Naive B cell (primary cell): ENCODE measurements around the gene PNPLA3. TPM values are rescaled to one million over a fixed set of nuclear protein-coding genes. Genes with fewer than 3 reads are reported as not detected.
"Not testable (repeated sequence)": the region's sequence is repeated elsewhere in the genome, so short reads cannot be mapped to it uniquely, and the experiment has no call there.

Experiments
- ATAC-seq, 2 donors: fragments of 150-1000 bp; cut with Tn5 transposase; 2 replicates each; pipeline ENCODE4 v1.10.0; 2021; ENCODE audit warnings: low read depth in 2 of 2, mild to moderate bottlenecking in 2 of 2, moderate library complexity in 2 of 2
- DNase-seq: peaks from one replicate; pipeline ENCODE4 v3.0.0; 2022
- H3K27ac Mint-ChIP-seq, 6 donors: one replicate each; pipeline ENCODE4 v1.8.0; 2020 to 2022; ENCODE audit warnings: mild to moderate bottlenecking in 6 of 6, mixed read lengths in 6 of 6, moderate library complexity in 5 of 6, inconsistent platforms in 2 of 6
- H3K27me3 Mint-ChIP-seq, 3 donors: one replicate each; pipeline ENCODE4 v1.8.0; 2021 to 2022; ENCODE audit warnings: mixed read lengths in 3 of 3, mild to moderate bottlenecking in 1 of 3
- H3K36me3 Mint-ChIP-seq, 2 donors: one replicate each; pipeline ENCODE4 v1.8.0; 2020 to 2022; ENCODE audit warnings: mixed read lengths in 2 of 2, inconsistent platforms in 1 of 2, mild to moderate bottlenecking in 1 of 2
- H3K4me1 Mint-ChIP-seq, 3 donors: one replicate each; pipeline ENCODE4 v1.8.0; 2020 to 2022; ENCODE audit warnings: mixed read lengths in 3 of 3, inconsistent platforms in 1 of 3, mild to moderate bottlenecking in 1 of 3, moderate library complexity in 1 of 3
- H3K4me3 Mint-ChIP-seq, 8 donors: one replicate each; pipeline ENCODE4 v1.8.0; 2020 to 2022; ENCODE audit warnings: mild to moderate bottlenecking in 8 of 8, mixed read lengths in 8 of 8, moderate library complexity in 8 of 8, inconsistent platforms in 2 of 8
- H3K9me3 Mint-ChIP-seq, 7 donors: one replicate each; pipeline ENCODE4 v1.8.0; 2020 to 2022; ENCODE audit warnings: mixed read lengths in 7 of 7, mild to moderate bottlenecking in 5 of 7, inconsistent platforms in 2 of 7, moderate library complexity in 1 of 7
- polyA plus RNA-seq, 6 donors: library from polyadenylated mRNA; unstranded; fragments of 300-500 nt; fragmentation: Illumina TruSeq; gene quantifications; one replicate each; pipeline ENCODE4 v1.2.3, GENCODE V29; 2021; ENCODE audit warnings: low read depth in 6 of 6

Gene PNPLA3
- polyA plus RNA-seq, 6 donors from 2014 or later: not detected

GRCh38 chr22:43894122-43894521 lies 29.5 kb upstream of the PNPLA3 start:
- Mint-ChIP-seq H3K27ac (no peak overlapping the region), H3K9me3 (no peaks in the 10 kb centered on the region), H3K36me3 (no peaks in the 10 kb centered on the region), H3K4me3 (peak overlapping the region in 1 of 8 donors; percentile 15), H3K27me3 (peaks cover 18 to 47% (median 30%) of the 10 kb centered on the region in 3 donors), H3K4me1 (no peaks in the 10 kb centered on the region)
- DNase-seq: no peak
- no peak for ATAC-seq

- no peak overlapping the region for H3K4me3 Mint-ChIP-seq
- DNase-seq: no peak
- no peaks in the 10 kb centered on the region for H3K9me3 Mint-ChIP-seq
- peak overlapping the region in 1 of 6 donors; percentile 15 for H3K27ac Mint-ChIP-seq
- no peak for ATAC-seq
- H3K4me1 Mint-ChIP-seq: no peaks in the 10 kb centered on the region
- no peaks in the 10 kb centered on the region for H3K36me3 Mint-ChIP-seq
- H3K27me3 Mint-ChIP-seq: peaks cover 7 to 47% (median 23%) of the 10 kb centered on the region in 3 donors
Observed at GRCh38 chr22:43895986-43896645, 27.5 kb upstream of the PNPLA3 start.

- Mint-ChIP-seq H3K27me3 (peaks cover 0 to 45% (median 31%) of the 10 kb centered on the region in 3 donors), H3K4me1 (no peaks in the 10 kb centered on the region), H3K27ac (peak overlapping the region in 1 of 6 donors; percentile 49), H3K36me3 (no peaks in the 10 kb centered on the region), H3K4me3 (no peak overlapping the region), H3K9me3 (no peaks in the 10 kb centered on the region)
- ATAC-seq: no peak
- no peak for DNase-seq
Observed at GRCh38 chr22:43897751-43898261, 25.8 kb upstream of the PNPLA3 start.

- Mint-ChIP-seq H3K36me3 (no peaks in the 10 kb centered on the region), H3K27ac (no peak overlapping the region), H3K4me3 (no peak overlapping the region), H3K4me1 (no peaks in the 10 kb centered on the region), H3K27me3 (peaks cover 8 to 48% (median 32%) of the 10 kb centered on the region in 3 donors), H3K9me3 (no peaks in the 10 kb centered on the region)
- ATAC-seq (no peak), DNase-seq (no peak)
Observed at GRCh38 chr22:43900206-43900605, 23.4 kb upstream of the PNPLA3 start.

- Mint-ChIP-seq H3K36me3 (no peaks in the 10 kb centered on the region), H3K4me3 (no peak overlapping the region), H3K4me1 (no peaks in the 10 kb centered on the region), H3K27me3 (peaks cover 12 to 39% (median 26%) of the 10 kb centered on the region in 3 donors), H3K27ac (no peak overlapping the region), H3K9me3 (no peaks in the 10 kb centered on the region)
- no peak for DNase-seq
- no peak for ATAC-seq
Observed at GRCh38 chr22:43901976-43902643, 21.5 kb upstream of the PNPLA3 start.

GRCh38 chr22:43903033-43903432 lies 20.6 kb upstream of the PNPLA3 start:
- not testable (repeated sequence) for DNase-seq, H3K4me1 Mint-ChIP-seq, H3K9me3 Mint-ChIP-seq, H3K36me3 Mint-ChIP-seq, H3K4me3 Mint-ChIP-seq, H3K27ac Mint-ChIP-seq, ATAC-seq
- peaks cover 12 to 44% (median 26%) of the 10 kb centered on the region in 3 donors for H3K27me3 Mint-ChIP-seq

GRCh38 chr22:43904412-43904811 lies 19.2 kb upstream of the PNPLA3 start:
- not testable (repeated sequence) for ATAC-seq, H3K4me3 Mint-ChIP-seq, H3K36me3 Mint-ChIP-seq, H3K4me1 Mint-ChIP-seq, H3K9me3 Mint-ChIP-seq, H3K27ac Mint-ChIP-seq, DNase-seq
- peaks cover 12 to 38% (median 23%) of the 10 kb centered on the region in 3 donors for H3K27me3 Mint-ChIP-seq

- no peaks in the 10 kb centered on the region for H3K36me3 Mint-ChIP-seq
- no peak overlapping the region for H3K4me3 Mint-ChIP-seq
- no peak for ATAC-seq
Observed at GRCh38 chr22:43905681-43906080, 17.9 kb upstream of the PNPLA3 start.

GRCh38 chr22:43909708-43910107 lies 13.9 kb upstream of the PNPLA3 start:
- Mint-ChIP-seq H3K36me3 (no peaks in the 10 kb centered on the region), H3K27ac (no peak overlapping the region), H3K4me1 (peaks cover 0 to 5% (median 0%) of the 10 kb centered on the region in 3 donors), H3K9me3 (peaks cover 0 to 5% (median 0%) of the 10 kb centered on the region in 7 donors), H3K4me3 (no peak overlapping the region), H3K27me3 (peaks cover 26 to 43% (median 38%) of the 10 kb centered on the region in 3 donors)
- ATAC-seq (no peak), DNase-seq (no peak)

More at GRCh38 chr22:43905681-43906080, 17.9 kb upstream of the PNPLA3 start:
- Mint-ChIP-seq H3K9me3 (no peaks in the 10 kb centered on the region), H3K27me3 (peaks cover 19 to 49% (median 36%) of the 10 kb centered on the region in 3 donors), H3K27ac (peak overlapping the region in 1 of 6 donors; percentile 64), H3K4me1 (no peaks in the 10 kb centered on the region)
- no peak for DNase-seq

GRCh38 chr22:43910178-43910695 lies 13.4 kb upstream of the PNPLA3 start:
- H3K4me1 Mint-ChIP-seq: peaks cover 0 to 5% (median 0%) of the 10 kb centered on the region in 3 donors
- H3K9me3 Mint-ChIP-seq: peaks cover 0 to 5% (median 0%) of the 10 kb centered on the region in 7 donors
- H3K36me3 Mint-ChIP-seq: no peaks in the 10 kb centered on the region
- no peak for ATAC-seq
- H3K27ac Mint-ChIP-seq: no peak overlapping the region
- no peak for DNase-seq
- H3K4me3 Mint-ChIP-seq: no peak overlapping the region
- H3K27me3 Mint-ChIP-seq: peaks cover 26 to 43% (median 38%) of the 10 kb centered on the region in 3 donors

- Mint-ChIP-seq H3K4me1 (peaks cover 0 to 5% (median 0%) of the 10 kb centered on the region in 3 donors), H3K27me3 (peaks cover 22 to 45% (median 43%) of the 10 kb centered on the region in 3 donors), H3K27ac (no peak overlapping the region), H3K36me3 (no peaks in the 10 kb centered on the region), H3K4me3 (no peak overlapping the region), H3K9me3 (peaks cover 0 to 5% (median 0%) of the 10 kb centered on the region in 7 donors)
- DNase-seq (no peak), ATAC-seq (no peak)
Observed at GRCh38 chr22:43911351-43911750, 12.3 kb upstream of the PNPLA3 start.

- peaks cover 23 to 63% (median 60%) of the 10 kb centered on the region in 3 donors for H3K27me3 Mint-ChIP-seq
- no peak for DNase-seq
- no peak overlapping the region for H3K4me3 Mint-ChIP-seq
- ATAC-seq: no peak
- peaks cover 2 to 5% (median 3%) of the 10 kb centered on the region in 3 donors for H3K4me1 Mint-ChIP-seq
- H3K27ac Mint-ChIP-seq: no peak overlapping the region
- H3K36me3 Mint-ChIP-seq: no peaks in the 10 kb centered on the region
- H3K9me3 Mint-ChIP-seq: peaks cover 0 to 5% (median 0%) of the 10 kb centered on the region in 7 donors
Observed at GRCh38 chr22:43917521-43917920, 6.1 kb upstream of the PNPLA3 start.

GRCh38 chr22:43919106-43919973 lies 4.3 kb upstream of the PNPLA3 start:
- H3K27ac Mint-ChIP-seq: no peak overlapping the region
- H3K9me3 Mint-ChIP-seq: peaks cover 0 to 3% (median 0%) of the 10 kb centered on the region in 7 donors
- ATAC-seq (no peak), DNase-seq (no peak)
- H3K4me3 Mint-ChIP-seq: no peak overlapping the region
- no peaks in the 10 kb centered on the region for H3K36me3 Mint-ChIP-seq
- peaks cover 22 to 76% (median 59%) of the 10 kb centered on the region in 3 donors for H3K27me3 Mint-ChIP-seq
- H3K4me1 Mint-ChIP-seq: peaks cover 9 to 12% (median 9%) of the 10 kb centered on the region in 3 donors
